Trophoblast cell (in vitro differentiated cells and primary cell): Measurements from ENCODE around the gene C9orf50.

ENCODE experiments used
- DNase-seq, 2 donors: peaks; one replicate each; pipeline ENCODE4 v3.0.0-alpha.2; 2016
- H2AFZ ChIP-seq: 2 replicates; pipeline ENCODE4 v1.6.1; 2013; ENCODE audit warnings: low read length, moderate library complexity, mild to moderate bottlenecking; ENCODE audit not compliant: insufficient read depth, poor library complexity
- H2AK5ac ChIP-seq: 2 replicates; pipeline ENCODE4 v1.6.1; 2013; ENCODE audit warnings: mild to moderate bottlenecking, low read length
- H2BK120ac ChIP-seq: 2 replicates; pipeline ENCODE4 v1.6.1; 2013; ENCODE audit warnings: low read length, mild to moderate bottlenecking, moderate library complexity; ENCODE audit not compliant: insufficient read depth, poor library complexity
- H2BK12ac ChIP-seq: 2 replicates; pipeline ENCODE4 v1.6.1; 2013; ENCODE audit warnings: mild to moderate bottlenecking, low read length, moderate library complexity
- H2BK5ac ChIP-seq: 2 replicates; pipeline ENCODE4 v1.6.1; 2013; ENCODE audit warnings: low read length, low read depth, moderate library complexity, mild to moderate bottlenecking; ENCODE audit not compliant: poor library complexity
- H3K14ac ChIP-seq: 2 replicates; pipeline ENCODE4 v1.6.1; 2013; ENCODE audit warnings: mild to moderate bottlenecking, low read length
- H3K18ac ChIP-seq: 2 replicates; pipeline ENCODE4 v1.6.1; 2013; ENCODE audit warnings: mild to moderate bottlenecking, low read length
- H3K23ac ChIP-seq: 2 replicates; pipeline ENCODE4 v1.6.1; 2013; ENCODE audit warnings: low read length
- H3K27ac ChIP-seq: 2 replicates; pipeline ENCODE4 v1.5.1; 2013; ENCODE audit warnings: low read depth, mild to moderate bottlenecking, inconsistent platforms, low read length, moderate library complexity
- H3K27me3 ChIP-seq: 2 replicates; pipeline ENCODE4 v1.6.1; 2013; ENCODE audit warnings: inconsistent platforms, mild to moderate bottlenecking, low read length, moderate library complexity; ENCODE audit not compliant: insufficient read depth
- H3K36me3 ChIP-seq, 2 experiments: 1 replicate in 1 of 2; 2 replicates in 1 of 2; pipeline ENCODE4 v1.6.1; 2013; ENCODE audit warnings: low read length in 2 of 2, mild to moderate bottlenecking in 2 of 2, moderate library complexity in 1 of 2; ENCODE audit not compliant: insufficient read depth in 2 of 2, control insufficient read depth in 1 of 2
- H3K4ac ChIP-seq: 2 replicates; pipeline ENCODE4 v1.6.1; 2013; ENCODE audit warnings: low read depth, mild to moderate bottlenecking, low read length, moderate library complexity
- H3K4me1 ChIP-seq, 2 experiments: 1 replicate in 1 of 2; 2 replicates in 1 of 2; pipeline ENCODE4 v1.6.1; 2013; ENCODE audit warnings: low read length in 2 of 2, mild to moderate bottlenecking in 2 of 2, moderate library complexity in 1 of 2; ENCODE audit not compliant: insufficient read depth in 2 of 2, control insufficient read depth in 1 of 2
- H3K4me2 ChIP-seq: 2 replicates; pipeline ENCODE4 v1.6.1; 2013; ENCODE audit warnings: inconsistent platforms, mild to moderate bottlenecking, low read length, moderate library complexity
- H3K4me3 ChIP-seq: 2 replicates; pipeline ENCODE4 v1.5.1; 2013; ENCODE audit warnings: mild to moderate bottlenecking, low read depth, low read length, inconsistent platforms
- H3K79me1 ChIP-seq: one replicate; pipeline ENCODE4 v1.6.1; 2013; ENCODE audit warnings: low read length
- H3K79me2 ChIP-seq: 2 replicates; pipeline ENCODE4 v1.6.1; 2013; ENCODE audit warnings: low read length, mild to moderate bottlenecking; ENCODE audit not compliant: control insufficient read depth, insufficient read depth, poor library complexity
- H3K9ac ChIP-seq: 2 replicates; pipeline ENCODE4 v1.6.1; 2013; ENCODE audit warnings: mild to moderate bottlenecking, low read length
- H3K9me3 ChIP-seq: 2 replicates; pipeline ENCODE4 v1.6.1; 2013; ENCODE audit warnings: low read depth, mild to moderate bottlenecking, control low read depth, inconsistent platforms, low read length; ENCODE audit not compliant: insufficient read depth
- H4K12ac ChIP-seq: 2 replicates; pipeline ENCODE4 v1.6.1; 2013; ENCODE audit warnings: low read depth, mild to moderate bottlenecking, low read length, moderate library complexity
- H4K8ac ChIP-seq: 2 replicates; pipeline ENCODE4 v1.6.1; 2013; ENCODE audit warnings: low read depth, mild to moderate bottlenecking, low read length, moderate library complexity
- H4K91ac ChIP-seq: one replicate; pipeline ENCODE4 v1.6.1; 2013; ENCODE audit warnings: low read depth, mild to moderate bottlenecking, low read length, moderate library complexity
- WGBS: extraction: QIAGEN DNeasy Blood & Tissue Kit; methylation state at CpG from one replicate; pipeline ENCODE4 v1.1.7; 2013; ENCODE audit warnings: missing lambda C conversion rate; ENCODE audit not compliant: insufficient read length, insufficient coverage; ENCODE audit errors: extremely low coverage; 5-methylcytosine and 5-hydroxymethylcytosine counted together

Gene C9orf50

DNA sequence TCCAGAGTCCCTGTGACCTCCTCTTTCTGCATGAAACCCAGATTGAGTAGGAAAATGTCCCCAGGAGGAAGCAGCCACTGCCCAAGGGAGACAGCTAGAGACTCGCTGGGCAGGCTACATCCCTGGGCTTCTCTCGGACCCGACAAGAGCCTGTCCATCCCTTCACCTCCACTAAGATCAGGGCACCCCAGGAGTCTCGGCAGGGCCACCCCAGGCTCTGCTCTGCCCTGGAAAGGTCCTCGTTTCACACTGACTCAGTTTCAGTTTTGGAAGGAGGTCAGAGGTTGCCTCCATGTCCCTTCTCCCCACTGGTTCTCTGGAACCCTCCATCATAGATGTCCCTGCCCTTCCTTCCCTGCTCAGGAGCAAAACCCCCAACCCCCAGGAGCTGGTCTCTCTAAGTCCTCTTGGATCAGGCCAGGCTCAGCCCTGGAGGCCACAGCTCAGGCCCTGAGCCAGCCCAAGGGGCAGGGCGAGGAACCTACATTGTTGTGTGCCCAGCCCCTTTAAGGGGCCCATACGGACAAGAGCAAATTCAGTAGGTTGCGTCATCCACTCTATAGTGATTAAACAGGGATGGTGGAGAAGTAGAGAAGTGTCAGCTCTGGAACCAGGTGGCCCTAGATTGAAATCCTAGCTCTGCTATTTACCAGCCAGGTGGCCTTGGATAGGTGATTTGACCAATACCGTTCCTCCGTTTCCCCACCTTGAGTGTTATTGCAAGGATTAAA is 37.4 kb downstream of the C9orf50 start:
- H3K4me2 ChIP-seq = no peak overlapping the region
- no peak overlapping the region for H4K12ac ChIP-seq
- no peak overlapping the region for H3K23ac ChIP-seq
- no peaks in the 10 kb centered on the region for H3K79me1 ChIP-seq
- no peak for DNase-seq
- no peak overlapping the region for H3K14ac ChIP-seq
- H3K36me3 ChIP-seq = no peaks in the 10 kb centered on the region
- WGBS = no CpG with 5 or more reads among the region's 10 CpGs
- H3K4ac ChIP-seq = no peak overlapping the region
- H3K4me3 ChIP-seq = no peak overlapping the region
- H3K9ac ChIP-seq = no peak overlapping the region
- peak overlapping the region; percentile 9 for H2AK5ac ChIP-seq
- peaks cover 0 to 11% of the 10 kb centered on the region in 2 experiments for H3K4me1 ChIP-seq
- no peak overlapping the region for H2BK5ac ChIP-seq
- no peak overlapping the region for H2AFZ ChIP-seq
- no peak overlapping the region for H4K91ac ChIP-seq
- H3K9me3 ChIP-seq = peaks cover 3% of the 10 kb centered on the region
- peak overlapping the region; percentile 5 for H2BK12ac ChIP-seq
- no peak overlapping the region for H3K18ac ChIP-seq
- H3K27ac ChIP-seq = no peak overlapping the region
- no peak overlapping the region for H4K8ac ChIP-seq
- H3K27me3 ChIP-seq = no peaks in the 10 kb centered on the region
- H3K79me2 ChIP-seq = no peaks in the 10 kb centered on the region
- H2BK120ac ChIP-seq = no peak overlapping the region

DNA sequence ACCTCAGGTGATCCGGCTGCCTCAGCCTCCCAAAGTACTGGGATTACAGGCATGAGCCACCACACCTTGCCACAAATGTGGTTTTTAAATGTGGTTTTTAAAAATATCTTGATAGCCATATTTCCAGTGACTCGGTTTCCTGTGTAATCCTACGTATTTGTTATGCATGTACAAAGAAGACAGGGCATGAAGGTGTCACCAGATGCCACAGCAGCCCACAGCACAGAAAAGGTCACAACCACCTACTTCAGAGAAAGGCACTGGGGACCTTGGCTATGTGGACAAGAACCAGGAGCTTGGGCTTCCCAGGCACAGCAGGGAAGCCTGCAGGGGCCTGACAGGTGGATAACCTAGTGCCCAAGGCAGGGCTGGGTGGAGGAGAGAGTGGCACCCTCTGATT is 38.0 kb downstream of the C9orf50 start:
- no peaks in the 10 kb centered on the region for H3K27me3 ChIP-seq
- H3K79me1 ChIP-seq = no peaks in the 10 kb centered on the region
- H3K23ac ChIP-seq = no peak overlapping the region
- H4K12ac ChIP-seq = no peak overlapping the region
- no peak overlapping the region for H2BK12ac ChIP-seq
- no peak overlapping the region for H2BK5ac ChIP-seq
- H3K4ac ChIP-seq = no peak overlapping the region
- H3K9me3 ChIP-seq = peaks cover 3% of the 10 kb centered on the region
- H4K91ac ChIP-seq = no peak overlapping the region
- no peak overlapping the region for H4K8ac ChIP-seq
- peaks cover 0 to 11% of the 10 kb centered on the region in 2 experiments for H3K4me1 ChIP-seq
- no peak overlapping the region for H2AFZ ChIP-seq
- H3K18ac ChIP-seq = no peak overlapping the region
- H3K4me2 ChIP-seq = no peak overlapping the region
- no peak overlapping the region for H2AK5ac ChIP-seq
- H3K14ac ChIP-seq = no peak overlapping the region
- H3K9ac ChIP-seq = no peak overlapping the region
- WGBS = no CpG with 5 or more reads among the region's 3 CpGs
- no peak overlapping the region for H2BK120ac ChIP-seq
- no peaks in the 10 kb centered on the region for H3K36me3 ChIP-seq
- H3K27ac ChIP-seq = no peak overlapping the region
- no peak overlapping the region for H3K4me3 ChIP-seq
- H3K79me2 ChIP-seq = no peaks in the 10 kb centered on the region
- no peak for DNase-seq

DNA sequence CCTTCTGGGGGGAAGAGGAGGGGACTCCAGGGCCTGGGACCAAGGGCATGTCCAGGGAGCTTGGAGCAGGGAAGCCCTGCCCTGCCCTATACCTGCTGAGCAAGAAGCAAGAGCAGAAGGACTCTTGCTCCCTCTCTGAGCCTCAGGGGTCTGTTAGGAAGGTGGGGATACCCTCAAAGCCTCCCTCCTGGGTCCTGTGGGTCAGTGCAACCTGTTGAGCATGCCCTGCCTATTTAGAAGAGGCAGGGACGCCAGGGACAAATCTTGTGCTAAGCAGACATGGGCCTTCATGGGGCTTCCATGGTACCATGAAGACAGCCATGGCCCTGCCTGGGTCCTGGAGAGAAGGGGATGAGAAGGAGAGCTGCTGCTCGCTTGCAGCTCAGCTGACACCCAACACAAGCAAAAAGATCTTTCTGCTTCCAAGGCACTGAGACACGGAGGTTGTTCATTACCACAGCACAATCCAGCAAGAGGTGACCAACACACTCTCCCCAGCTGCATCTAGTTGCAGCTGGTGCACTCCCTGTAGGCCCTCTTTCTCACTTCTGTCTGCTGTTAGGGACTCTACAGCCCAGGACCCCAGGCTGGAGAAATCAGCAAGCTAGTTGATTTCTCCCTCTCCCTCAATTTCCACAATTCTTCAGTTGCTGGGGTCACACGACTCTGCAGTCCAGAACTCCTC is 39.3 kb downstream of the C9orf50 start:
- Histone ChIP-seq H4K12ac (no peak overlapping the region), H3K27me3 (no peaks in the 10 kb centered on the region), H4K91ac (no peak overlapping the region)

DNA sequence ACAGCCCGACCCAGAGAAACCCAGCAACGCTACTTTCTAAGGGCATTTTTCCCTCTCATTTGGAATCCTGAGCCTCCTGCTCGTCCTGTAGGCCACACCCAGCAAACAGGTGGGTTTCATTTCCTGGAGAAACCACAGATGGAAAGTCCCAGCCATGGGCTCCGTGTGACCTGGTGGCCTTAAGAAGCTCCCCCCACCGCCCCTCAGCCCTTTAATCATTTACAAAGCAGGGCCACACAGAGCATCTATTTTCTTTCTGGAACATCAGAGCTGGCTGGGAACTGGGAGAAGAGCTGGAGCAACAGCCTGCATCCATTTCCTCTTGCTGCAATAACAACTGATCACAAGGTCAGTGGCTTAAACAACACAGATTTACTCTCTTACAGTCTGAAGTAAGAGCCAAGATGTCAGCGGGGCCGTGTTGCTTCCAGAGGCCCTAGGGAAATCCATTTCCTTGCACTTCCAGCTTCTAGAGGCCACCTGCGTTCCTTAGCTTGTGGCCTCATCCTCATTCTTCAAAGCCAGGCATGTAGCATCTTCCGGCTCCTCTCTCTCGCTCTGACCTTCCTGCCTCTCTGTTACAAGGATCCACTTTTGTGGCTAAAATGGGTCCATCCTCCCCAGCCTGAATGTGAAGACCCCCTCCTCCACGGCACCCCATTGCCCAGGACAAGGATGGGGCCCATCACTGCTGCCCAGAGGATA is 40.5 kb downstream of the C9orf50 start:
- Histone ChIP-seq H3K23ac (no peak overlapping the region), H2BK5ac (no peak overlapping the region), H3K27ac (no peak overlapping the region), H2AFZ (no peak overlapping the region), H3K4me2 (no peak overlapping the region), H3K79me1 (peaks cover 10% of the 10 kb centered on the region), H3K9ac (no peak overlapping the region), H4K8ac (no peak overlapping the region), H4K91ac (no peak overlapping the region), H3K79me2 (no peaks in the 10 kb centered on the region), H3K18ac (no peak overlapping the region), H3K14ac (no peak overlapping the region), H3K4me3 (no peak overlapping the region), H3K27me3 (no peaks in the 10 kb centered on the region), H3K4me1 (peaks cover 8 to 14% of the 10 kb centered on the region in 2 experiments), H3K9me3 (peaks cover 6% of the 10 kb centered on the region), H2AK5ac (no peak overlapping the region), H4K12ac (no peak overlapping the region), H3K4ac (no peak overlapping the region), H2BK120ac (no peak overlapping the region), H2BK12ac (no peak overlapping the region), H3K36me3 (no peaks in the 10 kb centered on the region)
- no CpG with 5 or more reads among the region's 11 CpGs for WGBS
- DNase-seq = no peak

More for the DNA sequence above, 39.3 kb downstream of the C9orf50 start:
- H3K4ac ChIP-seq = no peak overlapping the region
- no peak overlapping the region for H3K9ac ChIP-seq
- H3K27ac ChIP-seq = no peak overlapping the region
- WGBS = no CpG with 5 or more reads among the region's 4 CpGs
- no peak overlapping the region for H2BK12ac ChIP-seq
- DNase-seq = no peak
- H3K14ac ChIP-seq = no peak overlapping the region
- H3K36me3 ChIP-seq = no peaks in the 10 kb centered on the region
- peaks cover 3% of the 10 kb centered on the region for H3K9me3 ChIP-seq
- H3K4me2 ChIP-seq = no peak overlapping the region
- H3K4me3 ChIP-seq = no peak overlapping the region
- no peaks in the 10 kb centered on the region for H3K79me2 ChIP-seq
- no peak overlapping the region for H3K23ac ChIP-seq
- H3K4me1 ChIP-seq = peaks cover 3 to 11% of the 10 kb centered on the region in 2 experiments
- no peak overlapping the region for H2BK120ac ChIP-seq
- no peak overlapping the region for H4K8ac ChIP-seq
- H2BK5ac ChIP-seq = no peak overlapping the region
- H3K79me1 ChIP-seq = peaks cover 3% of the 10 kb centered on the region
- no peak overlapping the region for H2AK5ac ChIP-seq
- no peak overlapping the region for H2AFZ ChIP-seq
- no peak overlapping the region for H3K18ac ChIP-seq
